Neural progenitor cell (in vitro differentiated cells): ENCODE data around the gene PSME2.

Experiments used
- EZH2 ChIP-seq: fragments of 200-600 bp; sonication (generic); IDR thresholded peaks from 2 replicates; pipeline ENCODE4 v1.6.1; 2017; ENCODE audit warnings: antibody characterized with exemption, mild to moderate bottlenecking, moderate library complexity
- EZH2phosphoT487 ChIP-seq: fragments of 200-600 bp; sonication (generic); IDR thresholded peaks from 2 replicates; pipeline ENCODE4 v1.6.1; 2017; ENCODE audit warnings: antibody characterized with exemption
- TF ChIP-seq, protein P1 (sequence below): fragments of 200-600 bp; sonication (generic); IDR thresholded peaks from 2 replicates; pipeline ENCODE4 v1.5.1; 2017; ENCODE audit warnings: antibody characterized with exemption, mild to moderate bottlenecking

DNA sequence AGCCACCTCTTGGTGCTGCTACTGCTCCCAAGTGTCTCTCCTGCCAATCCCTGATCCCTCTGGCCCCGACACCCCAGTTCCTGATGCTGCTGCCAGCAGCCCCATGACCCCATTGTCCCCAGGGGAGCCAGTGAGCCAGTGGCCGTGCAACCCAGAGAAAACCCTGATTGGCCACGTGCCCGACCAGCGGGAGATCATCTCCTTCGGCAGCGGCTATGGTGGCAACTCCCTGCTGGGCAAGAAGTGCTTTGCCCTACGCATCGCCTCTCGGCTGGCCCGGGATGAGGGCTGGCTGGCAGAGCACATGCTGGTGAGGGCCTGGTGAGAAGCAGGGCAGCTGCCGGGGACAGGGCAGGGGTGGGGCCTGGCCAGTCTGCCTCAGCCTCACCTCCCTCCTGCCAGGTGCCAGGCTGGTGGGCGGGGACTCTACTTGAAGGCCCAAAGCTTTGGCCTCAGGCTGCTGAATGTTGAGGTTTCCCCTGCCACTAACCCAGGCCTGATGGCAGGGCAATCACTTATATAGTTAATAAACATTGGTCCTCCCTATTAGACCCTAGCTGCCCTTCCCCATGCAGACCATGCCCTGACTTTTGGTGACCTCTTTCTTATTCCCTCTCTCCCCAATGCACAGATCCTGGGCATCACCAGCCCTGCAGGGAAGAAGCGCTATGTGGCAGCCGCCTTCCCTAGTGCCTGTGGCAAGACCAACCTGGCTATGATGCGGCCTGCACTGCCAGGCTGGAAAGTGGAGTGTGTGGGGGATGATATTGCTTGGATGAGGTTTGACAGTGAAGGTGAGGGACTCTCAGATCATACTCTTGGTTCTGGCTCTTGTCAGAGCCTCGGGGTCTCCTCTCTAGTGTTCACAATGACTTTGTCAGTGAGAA lies 47.2 kb downstream of the PSME2 start:
- TF ChIP-seq, protein P1, sequence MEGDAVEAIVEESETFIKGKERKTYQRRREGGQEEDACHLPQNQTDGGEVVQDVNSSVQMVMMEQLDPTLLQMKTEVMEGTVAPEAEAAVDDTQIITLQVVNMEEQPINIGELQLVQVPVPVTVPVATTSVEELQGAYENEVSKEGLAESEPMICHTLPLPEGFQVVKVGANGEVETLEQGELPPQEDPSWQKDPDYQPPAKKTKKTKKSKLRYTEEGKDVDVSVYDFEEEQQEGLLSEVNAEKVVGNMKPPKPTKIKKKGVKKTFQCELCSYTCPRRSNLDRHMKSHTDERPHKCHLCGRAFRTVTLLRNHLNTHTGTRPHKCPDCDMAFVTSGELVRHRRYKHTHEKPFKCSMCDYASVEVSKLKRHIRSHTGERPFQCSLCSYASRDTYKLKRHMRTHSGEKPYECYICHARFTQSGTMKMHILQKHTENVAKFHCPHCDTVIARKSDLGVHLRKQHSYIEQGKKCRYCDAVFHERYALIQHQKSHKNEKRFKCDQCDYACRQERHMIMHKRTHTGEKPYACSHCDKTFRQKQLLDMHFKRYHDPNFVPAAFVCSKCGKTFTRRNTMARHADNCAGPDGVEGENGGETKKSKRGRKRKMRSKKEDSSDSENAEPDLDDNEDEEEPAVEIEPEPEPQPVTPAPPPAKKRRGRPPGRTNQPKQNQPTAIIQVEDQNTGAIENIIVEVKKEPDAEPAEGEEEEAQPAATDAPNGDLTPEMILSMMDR = no peak
- TF ChIP-seq EZH2 (no peak), EZH2phosphoT487 (no peak)
